ENCODE results near the gene PROSER3. TPM values are rescaled to one million over a fixed set of nuclear protein-coding genes. Genes with fewer than 3 reads are reported as not detected.

Gene PROSER3
- total and polyA plus RNA-seq, 12 donors = 4.4 to 27.3 (median 11.0) TPM

DNA sequence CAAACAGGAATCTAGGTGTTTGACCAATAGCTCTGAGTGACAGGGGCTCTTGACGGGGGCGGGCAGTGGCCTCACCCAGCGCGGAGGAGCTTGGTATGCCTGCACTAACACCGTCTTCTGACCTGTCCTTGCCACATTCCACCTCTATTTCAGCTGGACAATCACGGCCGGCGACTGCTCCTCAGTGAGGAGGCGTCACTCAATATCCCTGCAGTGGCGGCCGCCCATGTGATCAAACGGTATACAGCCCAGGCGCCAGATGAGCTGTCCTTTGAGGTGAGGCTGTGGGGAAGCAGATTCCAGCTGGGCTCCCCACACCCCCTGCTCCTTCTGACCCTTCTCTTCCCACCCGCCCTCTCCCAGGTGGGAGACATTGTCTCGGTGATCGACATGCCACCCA, 22.1 kb downstream of the PROSER3 start:
- TF ChIP-seq POLR2A (IDR thresholded peaks at IDR 0.05) = no peak
- TF ChIP-seq, protein P1, sequence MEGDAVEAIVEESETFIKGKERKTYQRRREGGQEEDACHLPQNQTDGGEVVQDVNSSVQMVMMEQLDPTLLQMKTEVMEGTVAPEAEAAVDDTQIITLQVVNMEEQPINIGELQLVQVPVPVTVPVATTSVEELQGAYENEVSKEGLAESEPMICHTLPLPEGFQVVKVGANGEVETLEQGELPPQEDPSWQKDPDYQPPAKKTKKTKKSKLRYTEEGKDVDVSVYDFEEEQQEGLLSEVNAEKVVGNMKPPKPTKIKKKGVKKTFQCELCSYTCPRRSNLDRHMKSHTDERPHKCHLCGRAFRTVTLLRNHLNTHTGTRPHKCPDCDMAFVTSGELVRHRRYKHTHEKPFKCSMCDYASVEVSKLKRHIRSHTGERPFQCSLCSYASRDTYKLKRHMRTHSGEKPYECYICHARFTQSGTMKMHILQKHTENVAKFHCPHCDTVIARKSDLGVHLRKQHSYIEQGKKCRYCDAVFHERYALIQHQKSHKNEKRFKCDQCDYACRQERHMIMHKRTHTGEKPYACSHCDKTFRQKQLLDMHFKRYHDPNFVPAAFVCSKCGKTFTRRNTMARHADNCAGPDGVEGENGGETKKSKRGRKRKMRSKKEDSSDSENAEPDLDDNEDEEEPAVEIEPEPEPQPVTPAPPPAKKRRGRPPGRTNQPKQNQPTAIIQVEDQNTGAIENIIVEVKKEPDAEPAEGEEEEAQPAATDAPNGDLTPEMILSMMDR (IDR thresholded peaks at IDR 0.05) = no peak
- H3K36me3 ChIP-seq (replicated peaks in 1 of 2) = peaks cover 0 to 6% of the 10 kb centered on the region in 2 donors
- H3K9me3 ChIP-seq (replicated peaks in 1 of 3) = no peaks in the 10 kb centered on the region
- no peak overlapping the region for H3K4me3 ChIP-seq
- 94 to 96% (median 95%) methylated on average over 16 of the region's 16 CpGs for WGBS, 4 donors
- DNase-seq = no peak
- H3K27ac ChIP-seq = no peak overlapping the region
- H3K27me3 ChIP-seq = no peaks in the 10 kb centered on the region
- intact Hi-C loops (cut with DNase I) = no loop called here
- H3K4me1 ChIP-seq (replicated peaks in 1 of 2) = no peaks in the 10 kb centered on the region

- TF ChIP-seq POLR2A (IDR thresholded peaks at IDR 0.05) = no peak
- TF ChIP-seq, protein P1 (IDR thresholded peaks at IDR 0.05) = no peak
- Histone ChIP-seq H3K4me1 (replicated peaks in 1 of 2) (no peaks in the 10 kb centered on the region), H3K4me3 (no peak overlapping the region), H3K36me3 (replicated peaks in 1 of 2) (peaks cover 0 to 6% of the 10 kb centered on the region in 2 donors), H3K27ac (no peak overlapping the region), H3K9me3 (replicated peaks in 1 of 3) (no peaks in the 10 kb centered on the region), H3K27me3 (no peaks in the 10 kb centered on the region)
- intact Hi-C loops (cut with DNase I) = no loop called here
- no peak for DNase-seq
- WGBS, 4 donors = 94 to 97% (median 96%) methylated on average over 11 to 20 of the region's 20 CpGs
Observed at GRCh38 chr19:35780717-35781116, 22.7 kb downstream of the PROSER3 start.

DNA sequence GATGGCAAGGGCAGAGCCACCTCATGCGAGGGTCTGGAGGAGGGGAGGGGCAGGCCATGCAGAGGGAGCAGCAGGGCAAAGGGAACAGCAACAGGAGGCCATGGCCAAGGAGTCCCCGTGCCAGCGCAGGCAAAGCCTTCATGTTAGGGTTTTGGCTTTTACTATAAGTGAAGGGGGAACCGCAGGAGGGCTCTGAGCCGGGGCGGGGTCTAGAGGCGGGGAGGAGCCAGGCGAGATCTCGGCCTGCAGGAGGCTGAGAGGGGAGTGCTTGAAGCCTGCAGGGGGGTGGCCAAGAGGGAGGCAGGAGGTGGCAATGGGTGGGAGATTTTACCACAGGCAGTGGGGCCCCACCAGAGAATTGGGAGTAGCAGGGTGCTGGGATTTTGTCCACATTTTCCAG, 23.7 kb downstream of the PROSER3 start:
- H3K4me3 ChIP-seq = no peak overlapping the region
- H3K27ac ChIP-seq = no peak overlapping the region
- H3K9me3 ChIP-seq (replicated peaks in 1 of 3) = no peaks in the 10 kb centered on the region
- H3K4me1 ChIP-seq (replicated peaks in 1 of 2) = no peaks in the 10 kb centered on the region
- no peaks in the 10 kb centered on the region for H3K27me3 ChIP-seq
- TF ChIP-seq POLR2A (IDR thresholded peaks at IDR 0.05) = no peak
- TF ChIP-seq, protein P1 (IDR thresholded peaks at IDR 0.05) = no peak
- 84 to 92% (median 91%) methylated on average over 9 of the region's 9 CpGs for WGBS, 4 donors
- peaks cover 0 to 6% of the 10 kb centered on the region in 2 donors for H3K36me3 ChIP-seq (replicated peaks in 1 of 2)
- DNase-seq = no peak
- intact Hi-C loops (cut with DNase I) = no loop called here

DNA sequence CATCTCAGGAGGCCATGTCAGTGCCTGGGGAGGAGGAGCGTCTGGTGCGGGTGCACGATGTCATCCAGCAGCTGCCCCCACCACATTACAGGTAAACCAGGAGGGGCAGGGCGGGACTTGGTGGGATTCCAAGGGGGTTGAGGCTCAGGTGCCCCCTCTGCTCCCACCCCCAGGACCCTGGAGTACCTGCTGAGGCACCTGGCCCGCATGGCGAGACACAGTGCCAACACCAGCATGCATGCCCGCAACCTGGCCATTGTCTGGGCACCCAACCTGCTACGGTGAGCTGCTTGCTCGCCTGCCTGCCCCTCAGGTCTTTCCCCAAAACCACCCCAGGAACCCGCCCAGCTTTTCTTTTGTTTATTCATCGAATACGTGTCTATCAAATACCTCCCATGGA, 24.6 kb downstream of the PROSER3 start:
- H3K27me3 ChIP-seq = no peaks in the 10 kb centered on the region
- H3K27ac ChIP-seq = no peak overlapping the region
- no peak for DNase-seq
- H3K4me1 ChIP-seq (replicated peaks in 1 of 2) = no peaks in the 10 kb centered on the region
- H3K36me3 ChIP-seq (replicated peaks in 1 of 2) = peaks cover 0 to 6% of the 10 kb centered on the region in 2 donors
- TF ChIP-seq POLR2A (IDR thresholded peaks at IDR 0.05) = no peak
- TF ChIP-seq, protein P1 (IDR thresholded peaks at IDR 0.05) = no peak
- no peak overlapping the region for H3K4me3 ChIP-seq
- intact Hi-C loops (cut with DNase I) = no loop called here
- no peaks in the 10 kb centered on the region for H3K9me3 ChIP-seq (replicated peaks in 1 of 3)
- 93 to 98% (median 96%) methylated on average over 6 to 12 of the region's 12 CpGs for WGBS, 4 donors

Data from adrenal gland (tissue), 12 donors.